ENCODE data around the gene MTHFD1L. TPM values are rescaled to one million over a fixed set of nuclear protein-coding genes. Genes with fewer than 3 reads are reported as not detected.

The MTHFD1L gene
- total RNA-seq, 6 experiments from 2014 or later: 67.5 to 88.7 (median 80.9) TPM

DNA sequence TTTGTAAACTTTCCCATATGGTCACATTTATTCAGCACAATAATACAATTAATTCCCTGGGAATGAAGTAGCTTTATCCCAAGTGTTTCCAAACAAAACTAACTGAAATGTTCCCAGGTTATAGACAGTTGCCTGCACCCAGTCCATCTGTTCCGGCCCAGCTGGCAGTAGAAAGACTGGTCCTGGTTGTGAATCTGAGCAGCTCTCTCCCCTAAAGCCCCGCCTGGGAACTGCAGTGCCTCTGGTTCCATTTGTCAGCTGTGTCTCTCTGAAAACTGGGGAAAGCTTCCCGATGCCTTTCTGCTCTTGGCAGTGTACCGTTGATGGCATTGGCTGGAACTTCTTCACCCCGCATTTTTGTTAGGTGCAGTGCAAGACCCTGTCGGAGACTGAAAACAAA, 8.7 kb downstream of the MTHFD1L start:
- Mint-ChIP-seq H3K9me3 (no peaks in the 10 kb centered on the region), H3K4me3 (no peak overlapping the region), H3K27ac (no peak overlapping the region), H3K4me1 (ENCODE audit: low read depth) (peaks cover 35% of the 10 kb centered on the region), H3K36me3 (ENCODE audit: low read depth) (peaks cover 39% of the 10 kb centered on the region), H3K27me3 (ENCODE audit: insufficient read depth) (peaks cover 6% of the 10 kb centered on the region)
- TF ChIP-seq CTCF (IDR thresholded peaks at IDR 0.05): no peak
- no peak for DNase-seq

GRCh38 chr6:150875841-150876240, 10.3 kb downstream of the MTHFD1L start:
- no peaks in the 10 kb centered on the region for H3K9me3 Mint-ChIP-seq
- H3K4me1 Mint-ChIP-seq (ENCODE audit: low read depth): peaks cover 36% of the 10 kb centered on the region
- no peak for TF ChIP-seq CTCF (IDR thresholded peaks at IDR 0.05)
- H3K27ac Mint-ChIP-seq: no peak overlapping the region; the same call in 1 of the 2 replicates
- no peak for DNase-seq
- H3K4me3 Mint-ChIP-seq: no peak overlapping the region
- peaks cover 42% of the 10 kb centered on the region for H3K36me3 Mint-ChIP-seq (ENCODE audit: low read depth)
- peaks cover 5% of the 10 kb centered on the region for H3K27me3 Mint-ChIP-seq (ENCODE audit: insufficient read depth)

GRCh38 chr6:150876598-150876997, 11.1 kb downstream of the MTHFD1L start:
- no peak overlapping the region for H3K4me3 Mint-ChIP-seq
- H3K27ac Mint-ChIP-seq: no peak overlapping the region
- no peaks in the 10 kb centered on the region for H3K9me3 Mint-ChIP-seq
- no peak for DNase-seq
- H3K4me1 Mint-ChIP-seq (ENCODE audit: low read depth): peaks cover 43% of the 10 kb centered on the region
- no peak for TF ChIP-seq CTCF (IDR thresholded peaks at IDR 0.05)
- H3K36me3 Mint-ChIP-seq (ENCODE audit: low read depth): peaks cover 46% of the 10 kb centered on the region
- peaks cover 5% of the 10 kb centered on the region for H3K27me3 Mint-ChIP-seq (ENCODE audit: insufficient read depth)

DNA sequence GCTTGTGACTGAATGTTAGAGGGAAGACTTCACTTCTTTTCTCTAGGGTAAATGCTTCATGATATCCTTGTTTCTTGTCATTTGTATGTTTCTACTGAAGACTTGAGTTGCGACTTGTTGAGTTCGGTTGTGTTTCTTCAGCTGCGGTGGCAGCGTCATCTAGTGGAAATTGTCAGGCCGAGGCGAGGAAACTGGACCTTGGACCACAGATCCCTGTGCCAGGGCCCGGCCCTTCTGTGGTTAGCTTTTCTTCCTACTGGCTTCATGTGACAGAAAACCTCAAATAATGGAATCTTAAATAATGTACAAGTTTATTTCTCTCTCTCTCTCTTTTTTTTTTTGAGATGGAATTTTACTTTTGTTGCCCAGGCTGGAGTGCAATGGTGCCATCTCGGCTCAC, 12.4 kb downstream of the MTHFD1L start:
- Mint-ChIP-seq H3K27me3 (ENCODE audit: insufficient read depth) (peaks cover 5% of the 10 kb centered on the region), H3K36me3 (ENCODE audit: low read depth) (peaks cover 37% of the 10 kb centered on the region), H3K27ac (no peak overlapping the region), H3K4me1 (ENCODE audit: low read depth) (peaks cover 56% of the 10 kb centered on the region), H3K9me3 (no peaks in the 10 kb centered on the region), H3K4me3 (no peak overlapping the region)
- DNase-seq: no peak
- TF ChIP-seq CTCF (IDR thresholded peaks at IDR 0.05): no peak

- H3K36me3 Mint-ChIP-seq (ENCODE audit: low read depth): peaks cover 39% of the 10 kb centered on the region
- H3K4me1 Mint-ChIP-seq (ENCODE audit: low read depth): peaks cover 63% of the 10 kb centered on the region
- H3K9me3 Mint-ChIP-seq: no peaks in the 10 kb centered on the region
- DNase-seq: no peak
- peaks cover 5% of the 10 kb centered on the region for H3K27me3 Mint-ChIP-seq (ENCODE audit: insufficient read depth)
- no peak for TF ChIP-seq CTCF (IDR thresholded peaks at IDR 0.05)
- peak overlapping the region; percentile 51; the same call in 1 of the 2 replicates for H3K27ac Mint-ChIP-seq
- H3K4me3 Mint-ChIP-seq: no peak overlapping the region
Observed at GRCh38 chr6:150878347-150879213, 13.1 kb downstream of the MTHFD1L start.
